ENCODE measurements around the gene KDM3B.
"Not testable (repeated sequence)": the region's sequence is repeated elsewhere in the genome, so short reads cannot be mapped to it uniquely, and the experiment has no call there.

Gene KDM3B

GRCh38 chr5:138352071-138352721 is at the start of gene KDM3B:
TSS of gene KDM3B (plus strand) at chr5:138352685. CDS start at chr5:138352796, 111 bp downstream.
- peak in 40 of 51 donors; percentile 20 to 88 (median 62) for DNase-seq

- DNase-seq = no peak
Observed at GRCh38 chr5:138303372-138303771, 49.1 kb upstream of the KDM3B start.

- no peak for DNase-seq
Observed at GRCh38 chr5:138305797-138306196, 46.7 kb upstream of the KDM3B start.

GRCh38 chr5:138315751-138316278 is 36.7 kb upstream of the KDM3B start:
- no peak for DNase-seq

GRCh38 chr5:138316355-138316754 is 36.1 kb upstream of the KDM3B start:
- no peak for DNase-seq

- not testable (repeated sequence) for DNase-seq
Observed at GRCh38 chr5:138318211-138318610, 34.3 kb upstream of the KDM3B start.

GRCh38 chr5:138330813-138331448 is 21.6 kb upstream of the KDM3B start:
- no peak for DNase-seq

- DNase-seq = peak; percentile 44 to 98 (median 93)
Observed at GRCh38 chr5:138331449-138332368, 20.8 kb upstream of the KDM3B start, which contains the start of gene CDC25C. TSS of gene CDC25C (minus strand) at chr5:138331804. CDS start at chr5:138331180, 624 bp downstream.

- no peak for DNase-seq
Observed at GRCh38 chr5:138334867-138335447, 17.5 kb upstream of the KDM3B start.

GRCh38 chr5:138336952-138337684 is 15.4 kb upstream of the KDM3B start:
- peak in 29 of 51 donors; percentile 70 to 97 (median 83) for DNase-seq

GRCh38 chr5:138337685-138338410 is 14.6 kb upstream of the KDM3B start, which contains the start of gene FAM53C:
TSS of gene FAM53C (plus strand) at chr5:138338266. CDS start at chr5:138341336, 3,070 bp downstream.
- DNase-seq = peak; percentile 70 to 100 (median 92)

- DNase-seq = peak in 4 of 51 donors; percentile 32 to 43 (median 39)
Observed at GRCh38 chr5:138338411-138339090, 13.9 kb upstream of the KDM3B start.

- DNase-seq = peak in 14 of 51 donors; percentile 4 to 69 (median 18)
Observed at GRCh38 chr5:138339091-138339456, 13.4 kb upstream of the KDM3B start.

GRCh38 chr5:138339464-138339863 is 13.0 kb upstream of the KDM3B start:
- no peak for DNase-seq

- DNase-seq = no peak
Observed at GRCh38 chr5:138340008-138340407, 12.5 kb upstream of the KDM3B start.

- no peak for DNase-seq
Observed at GRCh38 chr5:138344887-138345622, 7.4 kb upstream of the KDM3B start.

GRCh38 chr5:138346889-138347288 is 5.6 kb upstream of the KDM3B start:
- DNase-seq = no peak

- DNase-seq = no peak
Observed at GRCh38 chr5:138349852-138350562, 2.5 kb upstream of the KDM3B start.

Measured in hypothalamus (tissue), 51 donors.